Right lobe of liver (tissue), 4 donors: ENCODE measurements around the gene PSG1.

Source experiments
- POLR2A ChIP-seq: fragments of 450-650 bp; IDR thresholded peaks from one replicate; pipeline ENCODE4 v1.6.1; 2017; ENCODE audit warnings: antibody characterized with exemption, mild to moderate bottlenecking
- TF ChIP-seq, protein P1 (sequence below), 4 donors: fragments of 200-600 bp in 3 of 4; fragments of 450-650 bp in 1 of 4; IDR thresholded peaks; one replicate each; pipeline versions ENCODE4 v1.5.1 to v1.8.0; 2016 to 2022; ENCODE audit warnings: antibody characterized with exemption in 4 of 4, mild to moderate bottlenecking in 2 of 4
- donor health status: DM: no; HTN: no; CAD: no.
- donor health status: DM: no; HTN: no; CAD: no.
- donor health status: DM: no; HTN: yes; CAD: no.

DNA sequence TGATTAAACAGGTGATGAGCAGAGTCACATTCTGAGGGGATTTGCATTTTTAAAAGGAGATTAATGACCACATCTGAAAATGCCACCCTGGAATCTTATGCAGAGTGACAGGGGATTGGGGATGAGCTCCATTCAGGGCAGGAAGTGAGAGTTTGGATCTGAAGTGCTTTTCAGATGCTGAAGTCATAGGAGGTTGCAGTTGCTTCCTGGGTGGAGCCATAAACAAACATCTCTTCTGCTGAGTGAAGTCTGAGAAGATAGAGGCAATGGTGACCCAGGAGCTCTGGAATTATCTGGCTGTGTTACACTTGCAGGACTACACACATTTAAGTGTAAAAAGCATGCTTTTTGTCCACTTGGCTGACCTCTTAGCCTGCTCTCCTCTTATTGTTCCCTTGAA, 62.6 kb downstream of the PSG1 start:
- no peak for TF ChIP-seq POLR2A
- TF ChIP-seq, protein P1, sequence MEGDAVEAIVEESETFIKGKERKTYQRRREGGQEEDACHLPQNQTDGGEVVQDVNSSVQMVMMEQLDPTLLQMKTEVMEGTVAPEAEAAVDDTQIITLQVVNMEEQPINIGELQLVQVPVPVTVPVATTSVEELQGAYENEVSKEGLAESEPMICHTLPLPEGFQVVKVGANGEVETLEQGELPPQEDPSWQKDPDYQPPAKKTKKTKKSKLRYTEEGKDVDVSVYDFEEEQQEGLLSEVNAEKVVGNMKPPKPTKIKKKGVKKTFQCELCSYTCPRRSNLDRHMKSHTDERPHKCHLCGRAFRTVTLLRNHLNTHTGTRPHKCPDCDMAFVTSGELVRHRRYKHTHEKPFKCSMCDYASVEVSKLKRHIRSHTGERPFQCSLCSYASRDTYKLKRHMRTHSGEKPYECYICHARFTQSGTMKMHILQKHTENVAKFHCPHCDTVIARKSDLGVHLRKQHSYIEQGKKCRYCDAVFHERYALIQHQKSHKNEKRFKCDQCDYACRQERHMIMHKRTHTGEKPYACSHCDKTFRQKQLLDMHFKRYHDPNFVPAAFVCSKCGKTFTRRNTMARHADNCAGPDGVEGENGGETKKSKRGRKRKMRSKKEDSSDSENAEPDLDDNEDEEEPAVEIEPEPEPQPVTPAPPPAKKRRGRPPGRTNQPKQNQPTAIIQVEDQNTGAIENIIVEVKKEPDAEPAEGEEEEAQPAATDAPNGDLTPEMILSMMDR (IDR thresholded peaks at IDR 0.05), result no peak
